RPMI7951 (cell line): Measurements from ENCODE around the gene BPIFB3. TPM values are rescaled to one million over a fixed set of nuclear protein-coding genes. Genes with fewer than 3 reads are reported as not detected.

Experiments used
- DNase-seq: peaks from one replicate; pipeline ENCODE4 v3.0.0-alpha.2; 2012; ENCODE audit warnings: low read depth
- total RNA-seq: library from RNA; depleted of rRNA; stranded (reverse); fragments of >200 nt; shearing (Covaris generic); gene quantifications from 2 replicates; pipeline ENCODE4 v1.2.3, GENCODE V29; 2014; rRNA removed

Gene BPIFB3, protein sequence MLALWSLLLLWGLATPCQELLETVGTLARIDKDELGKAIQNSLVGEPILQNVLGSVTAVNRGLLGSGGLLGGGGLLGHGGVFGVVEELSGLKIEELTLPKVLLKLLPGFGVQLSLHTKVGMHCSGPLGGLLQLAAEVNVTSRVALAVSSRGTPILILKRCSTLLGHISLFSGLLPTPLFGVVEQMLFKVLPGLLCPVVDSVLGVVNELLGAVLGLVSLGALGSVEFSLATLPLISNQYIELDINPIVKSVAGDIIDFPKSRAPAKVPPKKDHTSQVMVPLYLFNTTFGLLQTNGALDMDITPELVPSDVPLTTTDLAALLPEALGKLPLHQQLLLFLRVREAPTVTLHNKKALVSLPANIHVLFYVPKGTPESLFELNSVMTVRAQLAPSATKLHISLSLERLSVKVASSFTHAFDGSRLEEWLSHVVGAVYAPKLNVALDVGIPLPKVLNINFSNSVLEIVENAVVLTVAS
- total RNA-seq, result not detected in 2 replicates

DNA sequence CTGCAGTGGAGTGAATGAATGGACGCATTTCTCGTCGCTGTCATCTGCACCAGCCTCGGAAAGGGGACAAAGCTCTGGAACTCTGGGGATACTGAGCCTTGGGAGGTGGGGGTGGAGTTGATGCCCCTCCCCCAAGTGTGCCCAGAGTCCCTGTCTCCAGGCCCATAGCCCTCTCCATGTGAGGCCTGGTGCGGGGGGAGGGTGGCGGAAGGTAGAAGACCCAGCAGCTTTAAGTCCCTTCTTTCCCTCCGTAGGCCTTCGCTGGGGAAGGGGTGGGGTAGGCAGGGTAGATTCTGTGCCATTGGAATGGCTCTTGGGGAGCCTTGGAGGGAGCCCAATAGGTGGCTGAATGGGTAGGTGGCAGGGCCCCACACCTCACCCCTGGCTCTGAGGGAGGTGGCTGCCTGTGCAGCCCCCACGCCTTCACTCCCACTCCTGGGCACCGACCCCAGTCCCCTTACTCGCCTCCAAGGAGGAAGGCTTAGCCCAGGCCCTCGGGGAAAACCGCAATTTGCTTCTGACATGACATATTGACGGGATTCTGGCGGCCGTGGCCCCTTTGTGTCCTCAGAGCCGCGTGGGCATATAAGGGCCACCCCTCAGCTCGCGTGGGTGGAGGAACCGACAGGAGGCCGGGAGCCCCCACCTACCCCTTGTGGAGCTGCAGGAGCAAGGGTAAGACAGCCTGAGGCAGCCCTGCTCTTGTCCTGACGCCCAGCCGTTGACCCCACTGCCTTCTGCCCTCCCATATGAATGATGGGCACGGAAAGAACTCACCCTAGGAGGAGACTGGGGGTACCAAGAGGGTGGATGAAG, at the start of gene BPIFB3:
Gene BPIFB3 (plus strand): TSS at position 613 of the 816 bp plus-strand sequence. CDS start 1,533 bp downstream, outside the sequence.
- no peak for DNase-seq

DNA sequence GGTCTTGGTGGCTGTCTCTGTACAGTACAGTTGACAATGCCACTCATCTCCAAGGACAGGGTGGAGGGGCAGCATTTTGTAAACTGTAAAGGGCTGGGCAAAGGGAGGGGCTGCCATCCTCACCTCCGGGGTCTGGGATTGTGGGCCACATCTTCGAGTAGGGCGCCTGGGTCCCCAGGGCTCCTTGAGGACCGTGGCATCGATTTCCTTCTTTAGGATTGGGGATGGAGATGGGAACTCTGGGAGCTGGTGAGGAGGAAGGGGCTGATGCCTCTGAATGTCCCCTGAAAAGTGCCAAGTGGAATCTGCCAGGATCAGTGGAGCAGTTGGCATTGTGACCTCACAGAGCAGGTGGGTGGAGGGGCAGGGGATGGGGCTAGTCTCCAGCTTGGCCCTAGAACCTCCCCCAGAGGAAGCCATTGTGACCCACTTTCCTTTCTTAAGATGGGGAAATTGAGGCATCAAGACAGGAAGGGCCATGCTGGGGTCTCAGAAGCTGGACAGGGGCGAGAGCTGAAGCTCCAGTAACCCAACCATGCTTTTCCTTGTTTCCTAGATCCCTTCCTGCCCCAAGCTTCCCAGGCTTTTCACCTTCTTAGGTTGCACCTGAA, 49.5 kb upstream of the BPIFB3 start, which contains the start of gene SUN5:
Gene SUN5 (minus strand): TSS at position 293 of the 611 bp plus-strand sequence. CDS start 93 bp downstream, at position 200.
- no peak for DNase-seq

DNA sequence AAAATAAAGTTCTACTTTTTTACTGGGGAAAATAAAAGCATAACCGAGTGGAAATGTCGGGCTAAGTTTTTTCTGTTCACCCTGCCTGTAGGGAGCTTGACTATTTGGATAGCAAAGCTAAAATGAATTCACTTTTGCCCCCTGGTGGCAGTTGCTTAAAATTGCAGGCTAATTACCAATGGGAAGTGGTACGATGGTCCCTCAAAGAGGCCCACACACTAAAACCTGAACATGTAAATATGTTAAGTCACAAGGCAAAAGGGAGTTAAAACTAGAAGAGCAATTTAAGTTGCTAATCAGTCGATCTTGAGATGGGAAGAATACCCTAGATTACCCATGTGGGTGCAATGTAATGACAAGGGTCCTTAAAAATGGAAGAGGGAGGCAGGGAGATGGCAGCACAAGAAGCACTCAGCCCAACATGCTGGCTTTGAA, 48.6 kb upstream of the BPIFB3 start:
- peak; percentile 29 for DNase-seq

DNA sequence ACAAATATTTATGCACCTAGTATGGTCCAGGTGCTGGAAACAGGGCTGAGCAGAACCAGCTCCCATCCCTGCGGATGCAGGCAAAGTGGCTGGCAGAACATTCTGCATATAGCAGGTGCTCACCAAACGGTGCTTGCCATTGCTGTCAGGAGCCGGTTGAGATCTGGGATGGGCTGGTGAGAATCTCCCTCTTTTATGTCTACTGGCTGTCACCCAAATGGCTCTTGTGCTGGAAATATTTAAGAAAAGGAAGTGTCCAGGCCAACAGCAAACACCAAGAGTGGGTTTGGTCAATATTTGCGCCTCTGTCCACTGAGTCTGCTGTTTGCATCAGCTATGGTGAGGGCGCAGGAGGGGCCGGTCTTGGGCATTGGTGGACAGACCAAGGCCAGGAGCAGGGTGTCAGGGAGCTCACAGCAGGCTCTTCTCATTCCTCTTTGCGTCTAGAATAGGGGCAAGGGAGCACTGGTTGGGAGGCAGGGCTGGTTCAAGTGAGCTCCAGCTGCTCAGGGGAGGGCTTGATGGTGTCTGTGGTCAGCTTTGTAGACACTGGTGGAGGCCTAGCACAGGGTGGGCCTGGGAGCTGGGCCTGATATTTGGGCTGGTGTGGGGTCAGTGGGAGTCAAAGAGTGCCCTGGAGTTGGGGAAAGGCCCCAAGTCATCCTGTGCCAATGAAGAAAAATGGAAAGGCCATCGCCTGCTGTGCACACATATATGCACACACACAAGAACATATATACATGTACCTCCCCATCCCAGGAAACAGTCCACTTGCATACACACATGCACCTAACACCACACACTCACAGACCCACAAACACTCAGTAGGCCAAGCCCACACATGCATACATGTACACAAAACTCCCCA, 47.6 kb upstream of the BPIFB3 start:
- no peak for DNase-seq

DNA sequence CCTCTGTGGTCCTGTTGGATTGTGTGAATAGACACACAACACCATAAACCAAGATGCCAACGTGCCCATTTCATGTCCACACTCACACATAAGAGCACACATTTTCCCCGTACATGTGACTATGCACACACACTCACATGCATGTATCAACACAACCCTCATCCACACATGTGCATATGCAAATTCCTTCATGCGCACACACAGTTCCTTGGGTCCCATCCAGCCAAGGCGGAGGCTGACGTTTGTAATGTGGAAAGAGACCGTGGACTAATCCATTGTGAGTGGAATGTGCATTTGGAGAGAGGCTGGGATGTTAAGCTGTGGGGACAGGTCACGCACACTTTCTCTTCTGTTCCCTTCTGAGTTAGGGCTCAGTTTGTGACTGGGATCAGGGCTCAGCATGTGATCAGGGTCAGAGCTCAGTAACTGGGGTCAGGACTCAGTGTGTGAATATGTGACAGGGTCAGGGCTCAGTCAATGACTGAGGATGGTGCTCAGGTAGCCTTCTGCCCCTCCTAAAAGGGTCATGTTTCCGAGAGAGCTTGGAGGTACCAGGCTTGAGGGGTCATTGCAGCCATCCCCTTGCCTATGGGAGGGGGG, 46.8 kb upstream of the BPIFB3 start:
- no peak for DNase-seq

DNA sequence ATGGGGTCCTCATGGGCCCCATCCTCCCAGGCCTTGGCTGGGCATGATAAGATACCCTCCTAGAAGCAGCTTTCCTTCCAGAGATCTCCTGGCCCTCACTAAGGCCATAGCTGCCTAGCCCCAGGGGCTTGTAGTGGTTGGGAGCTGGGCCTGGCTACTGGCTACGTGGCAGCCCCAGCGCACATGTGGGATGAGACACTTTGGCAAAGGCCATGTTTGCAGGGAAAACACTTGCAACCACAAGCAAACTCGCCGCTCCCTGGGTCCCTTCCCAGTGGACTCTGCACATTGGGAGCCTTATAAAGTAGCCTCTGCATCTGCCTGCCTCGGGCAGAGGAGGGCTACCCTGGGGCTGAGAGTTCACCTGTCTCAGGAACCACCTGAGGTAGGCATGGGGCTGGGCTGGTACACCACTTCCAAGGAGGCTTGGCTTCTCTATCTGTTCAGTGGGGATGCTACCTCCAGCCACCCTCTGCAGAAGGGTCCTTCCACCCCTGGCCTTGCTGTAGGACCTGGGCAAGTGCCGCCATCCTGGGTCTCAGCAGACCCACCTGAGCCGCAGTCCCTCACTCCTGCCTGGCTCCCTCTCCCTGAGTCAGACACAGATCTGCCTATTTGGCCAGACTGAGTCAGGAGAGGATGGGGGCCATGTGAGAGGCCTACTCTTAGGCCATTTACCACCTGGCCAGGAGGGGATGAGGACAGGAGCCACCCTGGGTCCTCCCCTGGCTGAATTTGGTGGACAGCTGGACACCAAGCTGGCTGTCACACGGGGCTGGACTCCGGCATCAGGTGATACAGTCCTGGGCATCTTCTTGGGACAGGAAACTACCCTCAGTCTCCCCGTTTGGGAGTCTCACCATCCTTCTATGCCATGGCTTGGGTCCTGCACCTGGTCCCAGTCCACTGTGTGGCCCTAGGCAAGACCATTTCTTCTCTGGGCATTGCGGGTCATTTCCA, 46.0 kb upstream of the BPIFB3 start, which contains the start of gene BPIFB2:
Gene BPIFB2 (plus strand): TSS at position 329 of the 960 bp plus-strand sequence. CDS start 871 bp downstream, outside the sequence.
- DNase-seq, result no peak

DNA sequence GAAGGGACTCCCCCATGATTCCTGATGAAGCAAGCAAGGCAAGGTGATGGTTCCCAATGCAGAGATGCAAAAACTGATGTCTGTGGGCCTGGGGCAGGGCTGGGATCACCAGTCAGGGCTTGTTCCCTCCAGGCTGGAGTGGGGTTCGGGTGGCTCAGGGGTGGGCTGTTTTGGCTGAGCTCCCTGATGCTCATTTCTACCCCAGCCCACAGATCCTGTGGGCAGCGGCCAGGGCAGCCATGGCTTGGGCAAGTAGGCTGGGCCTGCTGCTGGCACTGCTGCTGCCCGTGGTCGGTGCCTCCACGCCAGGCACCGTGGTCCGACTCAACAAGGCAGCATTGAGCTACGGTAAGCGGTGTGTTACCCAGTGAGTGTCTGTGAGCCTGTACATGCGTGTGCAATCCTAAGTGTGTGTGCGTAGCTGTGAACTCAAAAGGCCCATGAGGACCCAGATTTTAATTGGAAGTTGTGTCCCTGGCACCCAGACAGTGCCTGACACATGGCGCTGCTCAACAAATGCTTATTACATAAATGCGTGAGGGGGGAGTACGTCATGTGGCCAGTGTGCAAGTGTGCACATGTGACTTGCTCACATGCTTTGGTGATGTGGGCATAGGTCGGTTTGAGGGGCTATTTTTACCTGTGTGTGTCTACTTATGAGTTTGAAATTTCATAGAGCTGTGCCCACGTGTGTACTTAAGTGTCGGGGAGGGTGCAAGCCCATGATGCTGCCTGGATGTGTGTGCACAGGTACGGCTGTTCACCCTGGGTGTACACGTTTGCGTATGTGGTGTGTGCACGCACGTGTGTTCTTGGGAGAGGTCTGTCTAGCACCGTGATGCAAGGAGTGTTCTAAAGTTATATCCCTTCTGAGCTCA, 45.1 kb upstream of the BPIFB3 start:
- no peak for DNase-seq

DNA sequence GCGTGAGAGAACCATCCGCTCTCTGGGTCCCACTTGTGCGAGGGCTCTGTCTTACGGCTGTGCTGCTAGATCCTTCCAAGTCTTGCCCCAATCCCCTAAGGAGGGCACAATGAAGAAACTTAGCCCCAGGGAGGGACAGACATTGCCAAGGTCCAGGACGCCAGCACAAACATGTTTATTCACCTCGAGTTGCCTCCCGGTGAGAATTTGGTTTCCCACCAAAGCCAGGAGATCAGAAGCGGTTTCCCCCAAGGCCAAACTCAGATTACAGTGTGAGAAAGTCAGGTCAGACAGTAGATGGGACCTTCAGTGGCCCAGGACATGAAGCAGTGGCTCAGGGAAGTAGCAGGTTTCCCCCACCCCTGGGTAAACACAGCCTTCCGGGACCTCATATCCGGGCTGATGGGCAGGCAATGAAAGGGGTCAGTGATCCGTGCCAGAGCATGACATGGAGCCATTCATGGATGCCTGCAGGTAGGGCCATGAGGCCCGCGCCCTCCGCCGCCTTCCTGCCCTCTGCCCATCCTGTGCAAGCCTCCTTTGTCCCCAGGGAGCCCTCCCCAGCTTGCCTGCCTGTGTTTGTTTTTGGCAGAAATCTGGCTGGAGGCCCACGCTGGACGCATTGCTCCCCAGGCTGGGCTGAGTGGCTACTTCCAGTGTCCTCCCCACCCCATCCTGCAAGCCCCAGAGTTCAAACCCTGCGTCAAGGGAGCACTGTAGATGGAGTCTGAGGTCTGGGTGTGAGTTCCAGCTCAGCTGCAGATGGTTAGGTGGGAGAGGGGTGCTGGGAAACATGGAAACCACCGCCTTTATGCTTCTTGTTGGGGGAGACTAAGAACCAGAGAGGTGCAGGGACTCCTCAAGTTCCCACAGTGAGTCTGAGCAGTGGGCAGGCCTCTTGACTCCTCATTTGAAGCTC, 44.2 kb upstream of the BPIFB3 start:
- no peak for DNase-seq

DNA sequence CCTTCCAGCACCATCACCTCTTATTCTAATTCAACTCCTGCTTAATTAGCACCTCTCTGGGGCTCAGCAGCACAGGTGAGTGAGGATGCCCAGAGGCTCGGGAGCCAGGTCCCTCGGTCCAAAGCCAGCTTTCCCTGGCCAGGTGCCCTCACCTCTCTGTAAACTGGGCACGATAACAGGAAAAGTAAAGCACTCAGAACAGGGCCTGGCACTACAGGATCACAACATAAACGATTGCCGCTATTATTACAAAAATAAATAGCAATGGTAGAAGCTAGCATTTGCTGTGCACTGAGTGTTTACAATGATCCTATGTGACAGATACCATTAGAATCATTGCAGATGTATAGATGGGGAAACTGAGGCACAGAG, 43.6 kb upstream of the BPIFB3 start:
- DNase-seq, result no peak

DNA sequence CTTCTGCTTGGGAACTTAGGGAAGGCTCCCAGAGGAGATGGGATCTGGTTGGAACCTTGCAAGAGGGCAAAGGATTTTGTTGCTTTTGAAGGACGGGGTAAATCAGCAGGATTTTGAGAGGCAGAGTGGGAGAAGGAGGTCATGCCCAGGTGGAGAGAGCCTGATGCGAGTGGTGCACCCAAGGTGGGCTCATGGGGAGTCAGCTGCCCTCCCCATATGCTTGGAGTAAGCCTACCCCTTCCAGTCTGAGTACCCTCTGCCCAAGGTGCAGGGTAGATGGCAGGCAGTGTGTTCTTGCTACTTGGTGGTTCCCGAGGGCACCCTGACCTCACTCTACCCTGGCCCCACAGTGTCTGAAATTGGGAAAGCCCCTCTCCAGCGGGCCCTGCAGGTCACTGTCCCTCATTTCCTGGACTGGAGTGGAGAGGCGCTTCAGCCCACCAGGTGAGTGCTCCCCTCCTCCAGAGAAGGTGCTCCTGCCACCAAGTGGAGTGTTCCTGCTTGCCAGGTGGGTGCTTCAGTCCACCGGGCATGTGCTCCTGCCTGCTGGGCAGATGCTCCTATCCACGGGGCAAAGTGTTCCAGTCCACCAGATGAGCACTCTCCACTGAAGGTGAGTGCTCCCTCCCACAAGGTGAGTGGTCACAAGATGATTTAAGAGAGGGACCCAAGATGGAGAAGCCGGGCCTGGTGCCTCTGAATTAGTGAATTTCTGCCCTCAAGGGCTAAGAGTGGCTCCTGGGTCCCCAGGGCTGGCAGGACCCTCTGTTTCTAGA, 42.8 kb upstream of the BPIFB3 start:
- DNase-seq, result no peak

DNA sequence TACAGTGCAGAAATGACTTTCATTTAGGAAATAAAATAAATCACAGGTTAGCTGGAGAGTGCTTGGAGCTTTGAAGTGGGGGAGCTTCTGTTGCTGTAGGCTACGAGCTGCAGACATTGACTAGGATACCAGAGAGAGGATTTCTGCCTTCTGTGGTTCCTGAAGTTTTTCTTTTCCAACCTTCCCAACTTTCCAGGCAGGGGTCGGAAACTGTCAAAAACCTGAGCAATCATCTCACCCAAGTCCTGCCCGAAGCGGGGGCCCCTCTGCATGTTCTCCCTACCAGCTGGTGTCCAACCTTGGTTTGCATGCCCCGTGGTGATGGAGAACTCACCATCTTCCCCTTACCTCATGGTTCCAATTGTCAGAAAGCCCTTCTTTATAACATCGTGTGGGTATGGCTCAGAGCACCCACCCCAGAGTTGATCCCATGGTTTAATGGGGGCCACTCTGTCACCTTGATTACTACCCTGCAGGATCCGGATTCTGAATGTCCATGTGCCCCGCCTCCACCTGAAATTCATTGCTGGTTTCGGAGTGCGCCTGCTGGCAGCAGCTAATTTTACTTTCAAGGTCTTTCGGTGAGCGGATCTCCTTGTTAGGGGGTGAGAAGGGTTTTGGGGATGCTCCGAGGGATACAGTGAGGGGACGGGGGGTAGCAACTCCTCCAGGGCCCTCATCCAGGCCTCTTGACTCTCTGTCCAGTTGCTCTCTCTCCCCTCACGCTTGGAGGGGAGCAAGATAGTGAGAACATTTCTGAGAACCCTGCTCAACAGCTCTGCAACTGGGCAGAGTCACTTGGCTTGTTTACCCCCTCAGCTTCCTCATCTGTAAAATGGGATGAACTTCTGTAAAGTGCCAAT, 41.1 kb upstream of the BPIFB3 start:
- DNase-seq, result no peak

DNA sequence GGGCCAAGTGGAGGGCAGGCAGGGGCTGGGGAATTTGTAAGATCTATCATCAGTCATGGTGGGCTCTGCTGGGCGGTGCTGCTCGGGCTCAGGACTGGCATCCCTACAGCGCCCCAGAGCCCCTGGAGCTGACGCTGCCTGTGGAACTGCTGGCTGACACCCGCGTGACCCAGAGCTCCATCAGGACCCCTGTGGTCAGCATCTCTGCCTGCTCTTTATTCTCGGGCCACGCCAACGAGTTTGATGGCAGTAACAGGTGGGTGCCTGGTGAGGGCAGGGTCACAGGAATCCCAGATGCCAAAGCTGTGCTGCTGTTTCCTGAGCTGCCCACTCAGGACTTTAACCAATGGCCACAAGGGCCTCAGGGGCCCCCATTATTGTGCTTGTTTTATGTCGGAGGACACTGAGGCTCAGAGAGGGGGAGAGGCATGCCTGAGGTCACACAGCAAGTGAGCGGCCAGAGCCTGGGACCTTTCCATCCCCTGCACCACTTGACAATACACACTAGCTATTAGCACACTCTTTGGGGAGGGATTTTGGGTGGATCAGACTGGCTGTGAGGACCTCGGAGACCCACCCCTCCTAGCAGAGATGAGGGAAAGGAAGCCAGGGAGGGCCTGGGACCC, 39.9 kb upstream of the BPIFB3 start:
- no peak for DNase-seq

DNA sequence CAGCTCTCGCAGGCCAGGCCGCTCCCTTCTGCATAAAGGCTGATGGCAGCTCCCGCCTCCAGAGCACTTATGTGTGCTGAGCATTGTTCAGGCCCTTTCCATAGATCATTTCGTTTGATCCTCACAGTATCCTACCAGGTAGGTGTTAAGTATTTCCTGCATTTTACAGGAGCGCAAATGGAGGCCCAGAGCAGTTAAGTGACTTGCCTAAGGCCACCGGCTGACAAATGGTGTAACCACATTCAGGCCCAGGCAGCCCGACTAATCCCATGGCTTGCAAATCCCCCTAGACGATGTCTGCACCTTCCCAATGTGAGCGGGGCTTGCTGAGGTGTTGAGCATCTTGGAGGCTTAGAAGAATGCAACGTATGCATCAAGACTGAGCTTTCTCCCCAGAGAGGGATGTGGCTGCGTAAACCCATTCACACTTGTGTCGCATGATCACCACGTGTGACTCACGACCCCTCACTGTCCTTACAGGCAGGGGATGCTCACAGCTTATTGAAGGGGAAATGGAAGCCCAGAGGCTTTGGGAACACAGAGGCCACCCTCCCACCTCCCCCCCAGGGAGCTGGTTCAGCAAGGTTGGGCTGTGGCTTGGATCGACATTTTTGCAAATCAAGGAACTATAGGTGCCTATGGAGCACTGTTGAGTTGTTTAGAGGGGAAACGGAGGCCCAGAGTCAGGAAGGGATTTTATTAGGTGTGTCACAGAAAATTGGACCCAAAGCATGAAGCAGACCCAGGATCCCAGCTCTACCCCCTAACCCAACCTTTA, 39.2 kb upstream of the BPIFB3 start:
- DNase-seq, result no peak

DNA sequence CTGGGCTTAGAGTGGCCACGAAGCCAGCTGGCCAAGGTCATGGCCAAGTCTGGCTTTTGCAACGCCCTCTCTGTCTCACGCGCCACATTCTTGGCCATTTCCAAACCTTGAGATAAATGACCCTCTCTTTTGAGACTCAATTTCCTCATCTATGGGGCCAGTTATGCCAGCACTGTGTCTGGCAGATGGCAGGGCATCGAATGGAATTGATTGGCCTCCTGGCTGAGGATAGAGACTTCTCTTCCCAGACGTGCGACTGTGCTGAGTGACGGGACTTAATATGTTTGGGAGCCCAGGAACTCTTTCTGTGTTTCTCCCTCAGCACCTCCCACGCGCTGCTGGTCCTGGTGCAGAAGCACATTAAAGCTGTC, 38.6 kb upstream of the BPIFB3 start:
- DNase-seq, result no peak
